GM19035 (cell line): ENCODE measurements around the gene ABT1.
"Not testable (repeated sequence)": the region's sequence is repeated elsewhere in the genome, so short reads cannot be mapped to it uniquely, and the experiment has no call there.

Experiments
- ATAC-seq: cut with Tn5 transposase; IDR thresholded peaks from one replicate; pipeline ENCODE4 v1.9.1; 2021; ENCODE audit not compliant: unreplicated experiment

ABT1 gene

GRCh38 chr6:26596579-26597388 is at the start of gene ABT1:
Gene ABT1, plus strand, starts transcription at chr6:26596953. Its CDS starts 30 bp downstream, at chr6:26596983.
- peak; percentile 84 for ATAC-seq

DNA sequence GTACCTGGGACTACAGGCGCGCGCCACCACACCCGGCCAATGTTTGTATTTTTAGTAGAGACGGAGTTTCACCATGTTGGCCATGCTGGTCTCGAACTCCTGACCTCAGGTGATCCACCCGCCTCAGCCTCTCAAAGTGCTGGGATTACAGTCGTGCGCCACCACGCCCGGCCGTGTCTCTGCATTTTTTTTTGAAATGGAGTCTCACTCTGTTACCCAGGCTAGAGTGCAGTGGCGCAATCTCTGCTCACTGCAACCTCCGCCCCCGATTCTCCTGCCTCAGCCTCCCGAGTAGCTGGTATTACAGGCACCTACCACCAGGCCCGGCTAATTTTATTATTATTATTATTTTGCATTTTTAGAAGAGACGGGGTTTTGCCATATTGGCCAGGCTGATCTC is 49.4 kb upstream of the ABT1 start:
- not testable (repeated sequence) for ATAC-seq

GRCh38 chr6:26550250-26550993 is 46.3 kb upstream of the ABT1 start:
- no peak for ATAC-seq

- ATAC-seq: no peak
Observed at GRCh38 chr6:26552205-26552604, 44.5 kb upstream of the ABT1 start.

GRCh38 chr6:26552640-26553188 is 44.0 kb upstream of the ABT1 start:
- ATAC-seq: no peak

DNA sequence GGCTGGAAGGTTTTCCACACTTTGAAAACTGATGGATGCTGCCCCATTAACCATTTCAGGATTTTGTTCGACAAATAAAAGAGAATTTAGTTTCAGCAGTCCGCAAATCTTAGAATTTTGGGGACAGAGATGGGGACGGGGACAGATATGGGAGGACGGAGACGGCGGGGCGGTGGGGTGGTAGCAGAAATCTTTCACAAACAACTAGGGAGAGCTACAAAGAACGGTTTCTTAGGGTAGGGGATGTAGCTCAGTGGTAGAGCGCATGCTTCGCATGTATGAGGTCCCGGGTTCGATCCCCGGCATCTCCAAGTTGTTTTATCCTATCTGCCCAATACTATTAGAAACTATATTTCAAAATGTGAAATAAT is 43.5 kb upstream of the ABT1 start:
- ATAC-seq: peak; percentile 50

GRCh38 chr6:26553635-26554446 is 42.9 kb upstream of the ABT1 start:
- ATAC-seq: peak; percentile 38

GRCh38 chr6:26554447-26554696 is 42.4 kb upstream of the ABT1 start:
- no peak for ATAC-seq

DNA sequence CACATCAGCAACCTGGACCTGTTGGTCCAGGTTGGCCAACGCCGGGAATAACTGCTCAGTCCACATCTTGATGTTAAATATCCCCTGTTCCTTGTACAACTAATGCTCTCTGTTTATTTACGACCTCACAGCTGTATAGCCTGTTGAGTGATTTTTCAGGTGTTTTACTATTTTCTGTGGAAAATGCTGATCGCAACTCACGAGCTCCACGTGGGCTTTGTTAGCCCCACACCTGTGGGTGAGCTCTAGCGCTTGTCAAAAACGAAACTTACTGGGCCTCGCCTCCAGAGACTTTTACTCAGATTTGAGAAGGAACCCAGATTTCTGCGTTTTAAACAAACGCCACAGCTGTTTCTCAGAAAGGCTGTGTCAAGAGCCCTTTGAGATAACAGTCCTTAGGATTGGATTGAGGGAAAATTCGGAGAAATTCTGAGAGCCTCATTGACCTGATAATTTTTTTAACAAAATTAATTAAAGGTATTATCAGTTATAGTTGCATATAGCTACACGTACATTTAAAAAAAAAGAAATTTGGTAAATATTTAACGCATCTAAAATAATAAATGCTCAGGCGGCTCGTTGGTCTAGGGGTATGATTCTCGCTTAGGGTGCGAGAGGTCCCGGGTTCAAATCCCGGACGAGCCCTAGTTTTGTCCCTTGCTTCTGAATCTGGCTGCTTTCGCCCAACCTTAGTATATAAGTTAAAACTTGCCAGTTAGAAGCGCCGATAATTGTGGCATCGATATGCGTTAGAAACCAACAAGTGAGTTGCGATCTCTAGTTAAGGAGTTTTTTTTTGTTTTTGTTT is 41.9 kb upstream of the ABT1 start:
- peak; percentile 31 for ATAC-seq

GRCh38 chr6:26555505-26556262 is 41.1 kb upstream of the ABT1 start:
- ATAC-seq: no peak

DNA sequence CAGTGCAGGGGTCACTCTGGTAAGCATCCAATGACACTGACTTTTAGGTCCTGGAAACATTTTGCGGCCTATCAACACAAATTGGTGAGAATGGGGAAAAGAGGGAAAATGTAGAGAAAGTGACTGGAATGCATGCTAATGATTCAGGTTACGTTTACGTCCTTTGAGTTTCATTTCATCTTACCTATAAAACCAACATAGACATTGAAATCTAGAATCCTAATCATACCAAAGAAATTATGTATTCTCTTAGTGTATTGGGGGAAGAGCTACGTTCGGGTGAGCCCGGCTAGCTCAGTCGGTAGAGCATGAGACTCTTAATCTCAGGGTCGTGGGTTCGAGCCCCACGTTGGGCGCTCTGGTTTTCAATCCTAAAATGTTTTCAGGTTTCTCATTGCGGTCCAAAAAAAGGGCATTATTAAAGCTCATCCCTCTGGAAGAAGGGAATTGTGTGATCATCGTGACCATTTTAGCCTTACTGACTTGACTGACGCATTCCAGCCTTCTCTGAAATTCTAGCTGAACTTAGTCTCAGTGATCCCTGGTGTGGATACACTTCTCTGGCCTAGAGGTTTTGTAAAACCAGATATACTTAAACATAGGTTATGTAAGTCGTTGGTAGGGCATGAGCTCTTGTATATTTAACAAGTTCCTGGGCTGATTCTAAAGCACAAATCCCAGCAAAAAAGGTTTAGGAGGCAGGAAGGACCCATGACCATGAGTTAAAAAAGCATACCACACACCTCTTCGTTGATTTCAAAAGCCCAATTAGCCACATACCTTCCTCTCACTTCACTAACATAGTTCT is 40.3 kb upstream of the ABT1 start:
- no peak for ATAC-seq

- ATAC-seq: no peak
Observed at GRCh38 chr6:26561533-26562466, 35.0 kb upstream of the ABT1 start.

DNA sequence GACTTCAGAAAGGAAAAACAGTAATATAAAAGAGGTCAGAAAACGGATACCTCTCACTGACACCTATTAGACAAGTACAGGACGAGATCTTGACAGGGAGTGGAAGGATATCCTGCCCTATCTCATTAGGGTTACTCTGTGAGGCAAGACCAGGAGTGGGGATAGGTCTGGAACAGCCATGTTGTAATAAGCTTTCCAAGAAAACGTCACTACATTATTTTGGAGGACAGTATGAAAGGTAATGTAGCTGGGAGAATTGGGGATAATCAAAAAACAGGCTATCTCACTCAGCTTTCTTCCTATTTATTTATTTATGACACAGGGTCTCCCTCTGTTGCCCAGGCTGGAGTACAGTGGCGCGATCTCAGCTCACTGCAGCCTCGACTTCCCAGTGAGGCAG is 33.3 kb upstream of the ABT1 start:
- no peak for ATAC-seq

DNA sequence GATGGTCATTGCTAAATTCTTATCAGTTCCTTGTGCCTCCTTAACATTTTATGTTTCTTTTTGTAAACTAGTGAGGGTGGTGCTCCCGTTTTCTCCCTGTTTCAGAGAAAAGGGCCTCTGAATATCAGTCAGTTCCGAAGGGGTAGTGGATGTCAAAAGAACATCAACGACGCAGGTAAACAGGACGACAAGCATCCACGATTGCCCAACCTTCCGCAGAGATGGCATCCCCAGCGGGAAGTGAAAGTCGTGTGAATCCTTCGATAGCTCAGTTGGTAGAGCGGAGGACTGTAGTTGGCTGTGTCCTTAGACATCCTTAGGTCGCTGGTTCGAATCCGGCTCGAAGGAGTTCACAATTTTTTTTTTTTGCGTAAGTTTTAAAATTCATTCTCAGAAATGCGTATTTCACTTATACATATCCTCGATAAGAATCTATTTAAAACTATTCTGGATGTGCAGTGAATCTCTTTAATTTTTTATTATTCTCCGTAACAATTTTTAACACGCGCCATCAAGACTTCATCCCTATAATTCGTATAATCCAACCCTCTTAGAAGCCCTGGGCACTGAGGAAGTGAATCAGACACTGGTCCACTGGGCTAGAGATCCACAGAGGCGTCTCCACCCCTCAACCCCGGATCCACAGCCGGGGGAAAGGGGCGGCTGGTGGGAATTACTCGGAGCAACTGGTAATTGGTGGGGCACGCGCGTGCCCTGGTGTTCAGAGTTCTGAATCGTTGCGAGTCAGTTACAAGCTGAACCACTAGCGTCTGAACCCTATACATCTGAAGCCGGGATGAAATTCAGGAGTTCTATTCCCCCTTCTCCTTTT is 27.9 kb upstream of the ABT1 start:
- peak; percentile 73 for ATAC-seq

DNA sequence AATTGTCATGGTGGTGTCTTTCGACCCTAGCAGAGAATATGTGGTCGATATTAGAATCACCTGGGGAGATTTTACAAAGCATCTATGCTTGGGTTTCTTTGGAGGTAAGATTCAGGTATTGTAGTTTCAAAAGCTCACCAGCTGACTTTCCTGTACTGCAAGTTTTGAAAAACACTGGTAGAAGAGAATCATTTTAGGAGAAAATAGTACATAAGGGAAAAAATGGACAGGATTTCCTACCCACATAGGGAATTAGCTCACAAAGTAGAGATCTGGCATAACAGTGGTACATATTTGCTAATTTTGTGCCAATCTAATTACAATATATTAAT is 27.4 kb upstream of the ABT1 start:
- ATAC-seq: no peak

- no peak for ATAC-seq
Observed at GRCh38 chr6:26570027-26570809, 26.5 kb upstream of the ABT1 start.
